MG63 (cell line): ENCODE measurements around the gene WDR38. TPM values are rescaled to one million over a fixed set of nuclear protein-coding genes. Genes with fewer than 3 reads are reported as not detected.

Experiments used
- DNase-seq: peaks from one replicate; pipeline ENCODE4 v3.0.0-alpha.2; 2020
- H3K27me3 ChIP-seq: fragments of 250-450 bp; sonication (Bioruptor Pico); 2 replicates; pipeline ENCODE4 v1.5.1; 2020; ENCODE audit warnings: mild to moderate bottlenecking, moderate library complexity
- H3K36me3 ChIP-seq: fragments of 250-450 bp; sonication (Bioruptor Pico); 2 replicates; pipeline ENCODE4 v1.5.1; 2020; ENCODE audit warnings: mild to moderate bottlenecking, moderate library complexity
- H3K4me3 ChIP-seq: fragments of 250-450 bp; sonication (Bioruptor Pico); 2 replicates; pipeline ENCODE4 v1.5.1; 2020; ENCODE audit warnings: mild to moderate bottlenecking, moderate library complexity
- H3K9me3 ChIP-seq: fragments of 250-450 bp; sonication (Bioruptor Pico); 2 replicates; pipeline ENCODE4 v1.5.1; 2020; ENCODE audit warnings: mild to moderate bottlenecking, moderate library complexity
- total RNA-seq: library from RNA; depleted of rRNA; stranded (reverse); fragments of >200 nt; shearing (Covaris generic); gene quantifications from 2 replicates; pipeline ENCODE4 v1.2.3, GENCODE V29; 2014; ENCODE audit warnings: low replicate concordance; rRNA removed

The WDR38 gene
- not detected in 2 replicates for total RNA-seq

DNA sequence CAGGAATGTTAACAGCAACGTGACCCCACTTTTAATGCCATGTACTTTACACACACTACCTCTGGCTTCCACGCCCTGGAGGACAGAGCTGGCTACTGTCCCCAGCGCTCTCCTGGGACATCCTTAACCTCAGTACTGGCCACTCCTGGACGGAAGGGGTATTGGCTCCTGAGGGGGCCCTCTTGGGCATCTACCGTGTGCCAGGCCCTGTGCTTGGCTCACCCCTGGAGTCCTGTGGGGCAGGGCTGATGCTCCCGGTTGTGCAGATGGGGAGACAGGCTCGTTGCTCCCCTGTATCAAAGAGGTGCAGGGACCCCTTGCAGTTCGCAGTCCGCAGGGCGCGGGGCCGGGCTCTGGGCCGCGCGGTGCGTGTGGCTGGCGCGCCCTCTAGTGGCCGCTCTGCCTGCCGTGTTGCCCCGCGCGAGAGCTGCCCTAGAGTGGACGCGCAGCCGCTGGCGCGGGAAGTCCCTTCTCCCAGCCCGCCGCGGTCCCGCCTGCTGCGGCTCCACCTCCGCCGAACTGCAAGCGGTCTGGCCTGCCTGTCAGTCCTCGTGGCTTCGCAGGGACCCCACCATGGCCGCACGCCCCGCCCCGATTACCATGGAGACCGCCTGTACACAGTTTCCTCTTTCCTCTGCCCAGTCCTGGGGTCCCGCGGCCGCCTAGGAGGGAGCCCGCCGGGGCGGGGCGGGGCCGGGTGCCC lies at the start of gene WDR38:
TSS of gene WDR38 (plus strand) at position 632 of the 703 bp plus-strand sequence. CDS start 72 bp downstream, outside the sequence.
- peak; percentile 72 for DNase-seq
- Histone ChIP-seq H3K4me3 (peak within 1 kb of the TSS; percentile 36), H3K27me3 (no peaks in the 10 kb centered on the region), H3K9me3 (no peaks in the 10 kb centered on the region), H3K36me3 (peaks cover 19% of the 10 kb centered on the region)

DNA sequence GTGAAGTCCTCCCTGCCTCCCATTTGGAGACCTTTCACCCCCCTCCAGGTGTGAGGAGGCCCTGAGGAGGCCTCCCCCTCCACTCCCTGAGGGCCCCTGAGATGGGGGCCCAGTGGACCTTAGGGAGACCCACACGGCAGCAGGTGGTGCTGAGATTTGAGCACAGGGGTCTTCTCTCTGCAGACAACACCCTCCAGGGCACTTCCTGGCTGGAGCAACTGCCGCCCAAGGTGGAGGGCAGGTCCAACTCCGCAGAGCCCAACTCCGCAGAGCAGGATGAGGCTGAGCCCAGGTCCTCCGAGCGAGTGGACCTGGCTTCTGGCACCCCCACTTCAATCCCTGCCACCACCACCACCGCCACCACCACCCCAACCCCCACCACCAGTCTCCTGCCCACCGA lies 49.3 kb upstream of the WDR38 start:
- DNase-seq = no peak

GRCh38 chr9:124805186-124805585 lies 48.1 kb upstream of the WDR38 start:
- no peak for DNase-seq
- Histone ChIP-seq H3K9me3 (no peaks in the 10 kb centered on the region), H3K36me3 (no peaks in the 10 kb centered on the region), H3K27me3 (no peaks in the 10 kb centered on the region), H3K4me3 (no peak overlapping the region)

More for the DNA sequence above, 49.3 kb upstream of the WDR38 start:
- H3K4me3 ChIP-seq = no peak overlapping the region
- no peaks in the 10 kb centered on the region for H3K36me3 ChIP-seq
- no peaks in the 10 kb centered on the region for H3K9me3 ChIP-seq
- no peaks in the 10 kb centered on the region for H3K27me3 ChIP-seq

DNA sequence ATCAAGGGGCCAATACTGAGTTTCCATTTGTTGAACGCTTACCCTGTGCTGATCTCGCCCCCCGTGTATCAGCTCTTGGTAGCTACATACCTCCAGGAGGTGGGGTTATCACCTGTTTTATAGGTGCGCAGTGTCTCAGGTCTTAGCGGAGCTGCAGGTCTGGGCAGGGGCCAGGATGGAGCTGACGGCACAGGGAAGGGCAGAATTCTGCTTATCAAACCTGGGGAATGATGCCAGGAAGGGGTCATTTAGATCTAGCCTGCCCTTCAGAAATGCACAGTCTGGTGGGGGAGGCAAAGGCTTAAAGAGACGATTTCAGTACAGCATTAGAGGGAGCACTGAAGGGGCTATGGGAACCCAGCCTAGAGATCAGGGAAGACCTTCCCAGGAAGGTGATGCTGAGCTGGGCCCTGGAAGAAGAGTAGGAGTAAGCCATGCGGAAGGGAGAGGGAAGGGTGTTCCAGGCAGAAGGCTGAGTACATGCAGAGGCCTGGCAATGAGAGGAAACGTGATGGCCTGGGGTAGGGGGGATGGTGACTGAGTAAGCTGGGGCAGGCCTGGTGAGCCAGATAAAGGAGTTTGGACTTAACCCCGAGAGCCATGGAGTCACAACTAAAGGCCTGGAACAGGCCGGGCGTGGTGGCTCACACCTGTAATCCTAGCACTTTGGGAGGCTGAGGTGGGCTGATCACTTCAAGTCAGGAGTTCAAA lies 44.9 kb upstream of the WDR38 start:
- Histone ChIP-seq H3K36me3 (no peaks in the 10 kb centered on the region), H3K27me3 (no peaks in the 10 kb centered on the region), H3K4me3 (no peak overlapping the region), H3K9me3 (no peaks in the 10 kb centered on the region)
- no peak for DNase-seq

- H3K27me3 ChIP-seq = no peaks in the 10 kb centered on the region
- no peaks in the 10 kb centered on the region for H3K36me3 ChIP-seq
- no peaks in the 10 kb centered on the region for H3K9me3 ChIP-seq
Measured at GRCh38 chr9:124809211-124809610, 44.0 kb upstream of the WDR38 start.

GRCh38 chr9:124809741-124810500 lies 43.3 kb upstream of the WDR38 start:
- Histone ChIP-seq H3K27me3 (no peaks in the 10 kb centered on the region), H3K9me3 (no peaks in the 10 kb centered on the region), H3K36me3 (no peaks in the 10 kb centered on the region), H3K4me3 (no peak overlapping the region)
- DNase-seq = no peak

More at GRCh38 chr9:124809211-124809610, 44.0 kb upstream of the WDR38 start:
- H3K4me3 ChIP-seq = no peak overlapping the region
- DNase-seq = no peak

DNA sequence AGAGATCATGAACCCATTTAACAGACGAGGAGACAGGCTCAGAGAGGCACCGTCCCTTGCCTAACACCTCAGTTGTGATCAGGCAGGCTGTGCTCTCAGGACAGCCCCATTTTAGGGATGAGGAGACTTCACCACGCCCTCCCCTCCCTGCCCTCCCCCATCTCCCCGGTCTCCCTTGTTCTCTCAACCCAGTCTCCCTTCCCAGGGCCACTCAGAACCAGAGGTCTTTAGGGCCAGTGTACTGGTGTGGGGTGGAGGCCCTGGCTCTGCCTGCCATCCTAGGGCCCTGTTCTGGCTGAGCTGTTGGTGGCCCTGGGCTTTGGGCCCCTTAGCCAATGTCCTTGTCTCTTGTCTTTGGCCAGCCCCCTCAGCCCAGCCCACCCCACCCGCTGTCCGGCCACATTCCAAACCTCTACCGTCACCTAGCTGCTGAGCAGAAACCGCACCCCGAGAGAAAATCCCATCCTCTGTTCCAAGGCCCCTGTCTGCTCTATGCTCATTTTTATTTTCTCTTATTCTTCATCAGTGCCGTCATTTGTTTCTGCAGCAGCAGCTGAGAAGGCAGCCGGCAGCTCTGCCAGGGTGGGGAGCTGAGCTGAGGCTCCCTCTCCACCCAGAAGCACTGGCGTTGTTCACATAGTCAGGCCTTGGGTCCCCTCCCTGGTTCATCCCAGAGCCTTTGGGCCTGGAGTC lies 42.5 kb upstream of the WDR38 start:
- no peaks in the 10 kb centered on the region for H3K9me3 ChIP-seq
- no peaks in the 10 kb centered on the region for H3K27me3 ChIP-seq
- H3K36me3 ChIP-seq = no peaks in the 10 kb centered on the region
- H3K4me3 ChIP-seq = no peak overlapping the region
- peak; percentile 73 for DNase-seq

DNA sequence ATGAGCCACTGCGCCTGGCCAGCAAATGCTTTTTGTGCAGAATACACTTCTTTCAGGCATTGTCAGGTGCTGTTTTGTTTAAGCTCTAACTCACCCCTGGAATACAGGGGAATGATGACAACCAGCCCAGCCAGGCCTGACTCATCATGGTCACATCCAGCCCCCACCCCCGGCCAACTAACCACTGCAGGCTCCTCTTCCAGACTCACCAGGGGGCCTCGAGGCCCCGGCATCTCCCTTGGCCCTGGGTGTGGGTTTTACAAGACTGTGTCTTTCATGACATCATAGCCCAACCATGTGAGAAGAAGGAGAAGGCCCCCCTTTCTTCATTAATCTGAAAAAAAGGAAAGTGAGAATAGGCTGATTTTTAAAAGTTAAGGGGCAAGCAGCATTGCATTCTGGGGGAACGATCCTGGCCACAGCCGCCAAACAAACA lies 40.8 kb upstream of the WDR38 start:
- Histone ChIP-seq H3K4me3 (no peak overlapping the region), H3K9me3 (no peaks in the 10 kb centered on the region), H3K27me3 (no peaks in the 10 kb centered on the region), H3K36me3 (no peaks in the 10 kb centered on the region)
- peak; percentile 99 for DNase-seq

DNA sequence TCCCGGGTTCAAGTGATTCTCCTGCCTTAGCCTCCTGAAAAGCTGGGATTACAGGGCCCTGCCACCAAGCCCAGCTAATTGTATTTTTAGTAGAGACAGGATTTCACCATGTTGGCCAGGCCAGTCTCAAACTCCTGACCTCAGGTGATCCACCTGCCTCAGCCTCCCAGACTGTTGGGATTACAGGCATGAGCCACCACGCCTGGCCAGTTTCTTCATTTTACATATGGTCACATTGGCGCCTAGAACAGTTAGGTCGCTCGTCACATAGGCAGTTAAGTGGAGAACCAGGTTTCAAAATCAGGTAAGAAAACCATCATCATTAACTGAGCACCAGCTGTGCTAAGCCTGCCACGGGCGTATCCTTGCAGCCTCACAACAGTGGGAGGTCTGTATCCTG lies 40.2 kb upstream of the WDR38 start:
- Histone ChIP-seq H3K4me3 (no peak overlapping the region), H3K27me3 (no peaks in the 10 kb centered on the region), H3K9me3 (no peaks in the 10 kb centered on the region), H3K36me3 (no peaks in the 10 kb centered on the region)
- DNase-seq = no peak

GRCh38 chr9:124813501-124814163 lies 39.6 kb upstream of the WDR38 start:
- DNase-seq = peak; percentile 35
- H3K27me3 ChIP-seq = no peaks in the 10 kb centered on the region
- H3K36me3 ChIP-seq = no peaks in the 10 kb centered on the region
- no peaks in the 10 kb centered on the region for H3K9me3 ChIP-seq
- no peak overlapping the region for H3K4me3 ChIP-seq

DNA sequence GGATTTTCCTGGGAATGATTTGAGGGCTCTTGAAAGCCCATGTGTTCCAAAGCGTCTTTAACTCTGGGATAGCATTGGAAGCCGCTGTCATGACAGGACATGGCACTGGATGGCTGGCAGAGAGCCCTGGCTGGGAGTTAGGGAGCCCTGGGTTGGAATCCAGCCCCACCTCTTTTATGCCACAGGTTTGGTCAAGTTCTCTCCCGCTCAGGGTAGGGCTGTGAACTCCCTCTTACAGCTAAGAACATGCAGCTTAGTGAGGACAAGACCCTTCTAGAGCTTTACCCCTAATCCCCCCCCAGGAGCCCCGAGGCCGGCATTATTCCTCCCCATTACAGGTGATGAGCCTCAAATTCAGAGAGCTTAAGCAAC lies 39.1 kb upstream of the WDR38 start:
- Histone ChIP-seq H3K36me3 (no peaks in the 10 kb centered on the region), H3K9me3 (no peaks in the 10 kb centered on the region), H3K4me3 (no peak overlapping the region), H3K27me3 (no peaks in the 10 kb centered on the region)
- DNase-seq = peak; percentile 31

DNA sequence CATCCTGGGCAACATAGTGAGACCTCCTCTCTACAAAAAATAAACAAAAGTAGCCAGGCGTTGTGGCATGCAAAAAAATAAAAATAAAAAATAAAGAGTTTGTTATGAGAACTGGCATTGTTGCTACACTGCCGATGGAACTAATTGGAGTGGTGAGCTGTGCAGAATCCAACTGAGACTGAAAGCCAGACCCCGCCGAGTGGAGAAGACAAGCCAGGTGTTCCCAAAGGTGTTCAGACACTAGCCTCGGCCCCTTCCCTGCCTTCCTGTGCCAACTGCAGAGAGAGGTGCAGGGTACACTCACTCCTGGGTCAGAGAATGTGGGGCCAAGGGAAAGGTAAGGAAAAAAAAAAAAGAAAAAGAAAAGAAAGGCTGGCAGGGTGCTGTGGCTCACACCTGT lies 37.7 kb upstream of the WDR38 start:
- Histone ChIP-seq H3K36me3 (no peaks in the 10 kb centered on the region), H3K4me3 (no peak overlapping the region), H3K9me3 (no peaks in the 10 kb centered on the region), H3K27me3 (no peaks in the 10 kb centered on the region)
- no peak for DNase-seq

GRCh38 chr9:124818431-124819281 lies 34.6 kb upstream of the WDR38 start:
- no peaks in the 10 kb centered on the region for H3K9me3 ChIP-seq
- no peaks in the 10 kb centered on the region for H3K36me3 ChIP-seq
- H3K27me3 ChIP-seq = no peaks in the 10 kb centered on the region
- H3K4me3 ChIP-seq = no peak overlapping the region
- peak; percentile 56 for DNase-seq

DNA sequence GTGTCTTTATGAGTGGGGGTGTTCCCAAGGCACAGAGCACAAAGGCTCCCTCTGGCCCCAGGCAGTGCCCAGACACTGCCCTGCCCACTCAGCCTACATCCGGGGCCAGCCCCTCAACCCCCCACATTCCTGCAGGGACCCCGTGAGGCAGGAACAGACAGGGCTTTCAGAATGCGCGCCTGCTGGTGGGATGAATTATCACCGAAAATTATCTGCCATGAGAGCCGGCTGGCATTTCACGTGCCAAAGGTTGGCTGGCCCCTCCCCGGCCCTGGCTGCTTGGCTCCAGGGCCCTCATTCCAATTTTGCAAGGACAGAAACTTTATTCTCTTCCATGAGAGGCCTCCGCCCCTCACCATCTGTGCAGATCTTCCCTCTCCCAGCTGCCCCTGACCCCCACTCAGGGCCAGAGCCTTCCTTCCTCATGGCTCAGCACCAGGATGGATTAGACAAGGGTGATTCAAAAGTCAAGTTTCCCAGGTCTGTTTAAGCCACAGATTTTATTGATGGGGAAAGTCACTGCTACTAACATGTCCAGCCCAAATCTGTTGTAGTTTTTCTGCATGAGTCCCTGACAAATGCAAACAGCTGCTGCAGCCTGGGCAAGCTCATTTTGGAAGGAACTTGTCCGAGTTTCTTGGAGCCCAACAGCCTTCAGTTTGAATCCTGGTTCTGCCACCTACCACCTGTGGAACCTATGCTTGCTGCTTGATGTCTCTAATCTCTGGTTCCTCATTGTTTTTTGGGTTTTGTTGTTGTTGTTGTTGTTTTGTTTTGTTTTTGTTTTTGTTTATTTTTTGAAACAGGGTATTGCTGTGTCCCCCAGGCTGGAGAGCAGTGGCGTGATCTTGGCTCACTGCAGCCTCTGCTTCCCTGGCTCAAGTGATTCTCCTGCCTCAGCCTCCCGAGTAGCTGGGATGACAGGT lies 32.3 kb upstream of the WDR38 start:
- DNase-seq = peak; percentile 68
- no peaks in the 10 kb centered on the region for H3K9me3 ChIP-seq

More for the DNA sequence above, 32.3 kb upstream of the WDR38 start:
- H3K4me3 ChIP-seq = no peak overlapping the region
- H3K27me3 ChIP-seq = no peaks in the 10 kb centered on the region
- no peaks in the 10 kb centered on the region for H3K36me3 ChIP-seq
